GM13976 (cell line): Measurements from ENCODE around the gene ZNF155.
"Not testable (repeated sequence)": the region's sequence is repeated elsewhere in the genome, so short reads cannot be mapped to it uniquely, and the experiment has no call there.

ENCODE experiments used
- DNase-seq: peaks from one replicate; pipeline ENCODE4 v3.0.0; 2012; ENCODE audit warnings: low spot score
- CTCF ChIP-seq: IDR thresholded peaks from 2 replicates; pipeline ENCODE4 v1.5.1; 2012; ENCODE audit warnings: borderline replicate concordance, mild to moderate bottlenecking; ENCODE audit not compliant: insufficient read depth; ENCODE audit errors: extremely low read depth, missing control alignments, control extremely low read depth
- in situ Hi-C: fragments of 300-500 bp; cut with MboI; formaldehyde crosslinking; loops from one replicate; pipeline ENCODE4 v1.12.0; 2022; ENCODE audit warnings: low sequenced_read_pairs, mixed read lengths, inconsistent platforms; ENCODE audit not compliant: unreplicated experiment

The ZNF155 gene

DNA sequence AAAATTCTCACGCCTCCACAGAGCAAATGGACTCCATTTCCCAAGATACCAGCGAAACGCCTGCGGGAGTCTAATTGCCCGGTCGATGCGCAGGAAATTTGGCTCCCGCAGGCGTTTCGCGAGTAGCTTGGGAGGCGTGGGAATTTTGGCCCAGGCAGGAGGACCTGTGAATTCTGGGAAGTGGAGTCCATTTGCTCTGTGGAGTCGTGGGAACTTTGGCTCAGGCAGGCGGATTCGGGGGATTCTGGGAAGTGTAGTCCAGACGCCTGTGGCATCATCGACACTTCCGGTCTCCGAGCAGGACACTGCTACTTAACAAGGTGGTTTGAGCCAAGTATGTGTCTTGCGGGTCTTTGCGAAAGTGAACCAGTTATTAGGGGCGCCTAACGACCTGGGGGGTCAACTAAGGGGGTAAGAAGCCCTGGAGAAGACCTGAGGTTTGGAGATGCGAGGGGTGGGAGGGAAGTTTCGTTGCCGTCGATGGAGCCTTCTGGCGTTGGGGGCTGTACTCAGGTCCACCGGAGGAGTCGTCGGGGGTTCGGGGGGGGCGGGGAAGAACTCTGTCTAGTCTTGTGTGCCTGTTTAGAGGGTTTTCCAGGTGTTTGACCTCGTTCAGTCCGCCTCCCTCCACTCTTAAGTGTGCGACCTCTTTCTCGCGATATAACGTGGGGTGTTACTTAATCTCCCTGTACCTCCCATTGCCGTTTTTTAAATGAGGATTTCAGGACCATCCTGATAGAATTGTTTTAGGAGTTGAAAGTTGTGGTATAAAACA lies at the start of gene ZNF155:
Gene ZNF155 (plus strand): TSS at position 277 of the 775 bp plus-strand sequence. CDS start 4,356 bp downstream, outside the sequence.
- no peak for TF ChIP-seq CTCF
- in situ Hi-C loops, result no loop called here
- DNase-seq, result peak; percentile 81

DNA sequence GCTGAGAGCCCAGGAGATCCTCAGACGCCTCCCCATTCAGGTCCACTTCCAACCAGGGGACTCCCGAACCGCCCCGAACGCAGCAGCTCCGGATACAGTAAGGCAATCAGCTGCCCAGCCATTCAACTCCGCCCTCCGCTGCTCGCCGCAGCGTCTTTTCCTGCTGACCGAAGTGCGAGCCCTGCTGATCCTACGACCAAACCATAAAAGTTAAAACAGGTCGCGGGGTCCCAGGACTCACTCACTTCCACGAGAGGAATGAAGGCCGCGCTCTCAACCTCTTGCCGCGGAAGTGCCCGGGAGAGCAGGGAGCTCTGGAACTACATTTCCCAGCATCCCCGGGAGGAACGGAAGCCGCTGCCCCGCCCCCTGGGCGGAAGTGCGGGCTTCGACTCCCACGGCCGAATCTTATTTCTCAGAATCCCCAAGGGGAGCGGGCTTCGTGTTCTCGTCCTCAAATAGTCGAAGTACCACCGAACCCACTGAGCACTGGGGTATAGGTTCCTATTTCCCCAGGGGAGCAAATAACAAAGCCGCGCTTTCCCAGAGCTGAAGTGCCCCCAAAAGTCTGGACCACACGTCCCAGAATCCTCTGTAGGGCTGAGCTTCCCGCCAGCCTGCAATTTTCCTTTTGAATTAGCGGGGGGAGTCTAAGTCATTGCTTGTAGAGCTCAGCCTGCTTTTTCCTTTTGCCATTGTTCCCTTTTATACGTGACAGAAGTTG lies 48.8 kb upstream of the ZNF155 start, which contains the start of gene ZNF45:
Gene ZNF45 (minus strand): TSS at position 298 of the 724 bp plus-strand sequence. CDS start 13,097 bp downstream, outside the sequence.
- TF ChIP-seq CTCF, result no peak
- DNase-seq, result peak; percentile 93
- in situ Hi-C loops, result no loop called here

DNA sequence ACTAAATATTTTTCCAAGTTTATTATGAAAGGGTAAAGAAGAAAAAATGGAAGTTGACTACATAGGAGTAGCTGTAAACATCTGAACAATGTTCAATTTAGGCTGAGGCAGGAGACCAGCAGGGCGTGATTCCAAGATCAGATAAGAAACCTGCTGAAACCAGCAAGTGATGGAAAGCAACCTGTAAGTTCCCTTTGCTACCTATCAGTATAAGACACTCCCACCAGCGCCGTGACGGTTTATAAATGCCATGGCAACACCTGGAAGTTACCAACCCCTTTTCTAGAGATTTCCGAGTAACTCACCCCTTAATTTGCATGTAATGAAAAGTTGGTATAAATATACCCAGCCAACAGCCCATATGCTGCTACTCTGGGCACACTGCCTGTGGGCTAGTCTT lies 47.8 kb upstream of the ZNF155 start:
- DNase-seq, result no peak
- in situ Hi-C loops, result no loop called here
- TF ChIP-seq CTCF, result no peak

DNA sequence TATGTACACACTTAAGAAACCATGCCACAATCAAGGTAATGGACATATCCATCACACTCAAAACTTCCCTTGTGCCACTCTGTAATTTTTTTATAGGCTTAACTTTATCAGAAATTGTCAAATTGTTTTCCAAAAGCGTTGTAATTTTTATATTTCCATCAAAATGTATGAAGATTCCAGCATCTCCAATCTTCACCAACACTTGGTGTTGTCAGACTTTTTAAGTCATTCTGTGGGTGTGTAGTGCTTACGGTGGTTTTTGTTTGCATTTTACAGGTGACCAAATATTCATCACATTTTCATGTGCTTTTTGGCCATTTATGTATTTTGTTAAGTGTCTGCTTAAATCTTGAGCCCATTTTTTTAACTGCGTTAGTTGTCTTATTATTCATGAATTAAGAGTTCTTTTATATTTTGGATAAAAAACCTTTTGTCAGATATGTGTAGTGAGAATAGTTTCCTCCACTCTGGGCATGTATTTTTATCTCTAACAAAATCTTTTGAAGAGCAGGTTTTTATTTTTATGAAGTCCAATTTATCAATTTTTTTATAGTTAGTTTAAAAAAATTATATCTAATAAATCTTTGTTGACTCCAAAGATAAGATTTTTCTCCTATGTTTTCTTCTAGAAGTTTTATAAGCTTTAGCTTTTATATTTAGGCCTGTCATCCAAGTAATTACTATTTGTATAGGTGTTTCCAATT lies 44.3 kb upstream of the ZNF155 start:
- in situ Hi-C loops, result no loop called here
- DNase-seq, result no peak
- no peak for TF ChIP-seq CTCF

- in situ Hi-C loops, result no loop called here
- no peak for TF ChIP-seq CTCF
- no peak for DNase-seq
Observed at GRCh38 chr19:43940719-43941118, 43.3 kb upstream of the ZNF155 start.

GRCh38 chr19:43941209-43941608 lies 42.8 kb upstream of the ZNF155 start:
- DNase-seq, result no peak
- in situ Hi-C loops, result no loop called here
- TF ChIP-seq CTCF, result no peak

DNA sequence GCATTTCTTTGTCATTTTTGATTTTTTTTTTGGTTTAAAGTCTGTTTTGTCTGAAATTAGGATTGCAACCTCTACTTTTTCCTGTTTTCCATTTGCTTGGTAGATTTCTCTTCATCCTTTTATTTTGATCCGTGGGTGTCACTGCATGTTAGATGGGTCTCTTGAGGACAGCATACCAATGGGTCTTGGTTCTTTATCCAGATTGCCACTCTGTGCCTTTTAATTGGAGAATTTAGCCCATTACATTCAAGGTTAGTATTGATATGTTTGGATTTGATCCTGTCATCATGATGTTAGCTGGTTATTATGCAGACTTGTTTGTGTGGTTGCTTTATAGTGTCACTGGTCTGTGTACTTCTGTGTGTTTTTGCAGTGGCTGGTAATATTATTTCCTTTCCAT lies 36.6 kb upstream of the ZNF155 start:
- in situ Hi-C loops, DNase-seq: not testable (repeated sequence)

- DNase-seq, in situ Hi-C loops: not testable (repeated sequence)
Observed at GRCh38 chr19:43949803-43950202, 34.2 kb upstream of the ZNF155 start.
